IMR-90 (cell line): Measurements from ENCODE around the gene WDR48. TPM values are rescaled to one million over a fixed set of nuclear protein-coding genes. Genes with fewer than 3 reads are reported as not detected.

Experiments
- ATAC-seq: fragments of 200-7000 bp; cut with Tn5 transposase; 2 replicates; pipeline ENCODE4 v1.9.1; 2020; ENCODE audit warnings: low read depth, mild to moderate bottlenecking, moderate library complexity
- BruUV-seq: library from RNA; stranded (reverse); fragments of 400-500 nt; replicated peaks from 2 replicates; lab custom pipeline; 2021; lab: Mats Ljungman, UMichigan
- CTCF ChIA-PET: fragments of 300-600 bp; formaldehyde crosslinking; extraction: SDS; loops from one replicate; lab custom pipeline; 2021; ENCODE audit warnings: antibody characterized with exemption; lab: Yijun Ruan, JAX
- POLR2A ChIA-PET: fragments of 300-600 bp; sonication (Branson Sonifier 250); formaldehyde crosslinking; loops from one replicate; lab custom pipeline; 2022; ENCODE audit warnings: antibody characterized with exemption; ENCODE audit not compliant: unreplicated experiment; lab: Charles Lee
- DNase-seq: peaks from one replicate; pipeline ENCODE4 v3.0.0; 2013
- H2AFZ ChIP-seq: replicated peaks from 2 replicates; pipeline ENCODE3; 2013; ENCODE audit warnings: low read length, mild to moderate bottlenecking; ENCODE audit not compliant: poor library complexity
- H2AK5ac ChIP-seq: 2 replicates; pipeline ENCODE4 v1.6.1; 2013; ENCODE audit warnings: low read depth, low read length, inconsistent platforms
- H2AK9ac ChIP-seq: replicated peaks from 2 replicates; pipeline ENCODE3; 2013; ENCODE audit warnings: mild to moderate bottlenecking, low read depth, low read length, moderate library complexity; ENCODE audit not compliant: poor library complexity
- H2BK120ac ChIP-seq: 2 replicates; pipeline ENCODE4 v1.6.1; 2013; ENCODE audit warnings: low read depth, low read length, inconsistent platforms
- H2BK15ac ChIP-seq: 3 replicates; pipeline ENCODE4 v1.6.1; 2013; ENCODE audit warnings: low read depth, low read length, inconsistent platforms
- H2BK20ac ChIP-seq: 2 replicates; pipeline ENCODE4 v1.6.1; 2013; ENCODE audit warnings: low read depth, mild to moderate bottlenecking, inconsistent platforms, low read length, moderate library complexity
- H2BK5ac ChIP-seq: 2 replicates; pipeline ENCODE4 v1.6.1; 2013; ENCODE audit warnings: mild to moderate bottlenecking, low read depth, low read length, inconsistent platforms; ENCODE audit not compliant: poor library complexity, severe bottlenecking
- H3K14ac ChIP-seq: replicated peaks from 2 replicates; pipeline ENCODE4 v1.6.1; 2013; ENCODE audit warnings: low read depth, low read length, inconsistent platforms
- H3K18ac ChIP-seq: 2 replicates; pipeline ENCODE4 v1.6.1; 2013; ENCODE audit warnings: low read depth, low read length, control low read depth
- H3K23ac ChIP-seq: 2 replicates; pipeline ENCODE4 v1.6.1; 2013; ENCODE audit warnings: low read depth, low read length, inconsistent platforms
- H3K27ac ChIP-seq: 2 replicates; pipeline ENCODE4 v1.5.1; 2013; ENCODE audit warnings: mild to moderate bottlenecking, control low read depth, low read length; ENCODE audit not compliant: insufficient read depth
- H3K27me3 ChIP-seq: 2 replicates; pipeline ENCODE4 v1.6.1; 2013; ENCODE audit warnings: low read length; ENCODE audit not compliant: control insufficient read depth, insufficient read depth
- H3K36me3 ChIP-seq: 2 replicates; pipeline ENCODE4 v1.6.1; 2013; ENCODE audit warnings: low read length, mixed read lengths; ENCODE audit not compliant: control insufficient read depth, insufficient read depth
- H3K4ac ChIP-seq: 2 replicates; pipeline ENCODE4 v1.6.1; 2013; ENCODE audit warnings: low read depth, low read length, inconsistent platforms
- H3K4me1 ChIP-seq: 2 replicates; pipeline ENCODE4 v1.6.1; 2013; ENCODE audit warnings: low read length, mixed read lengths; ENCODE audit not compliant: control insufficient read depth, insufficient read depth
- H3K4me2 ChIP-seq: 2 replicates; pipeline ENCODE4 v1.6.1; 2013; ENCODE audit warnings: low read depth, mild to moderate bottlenecking, control low read depth, low read length, moderate library complexity
- H3K4me3 ChIP-seq: 2 replicates; pipeline ENCODE4 v1.5.1; 2013; ENCODE audit warnings: low read depth, mild to moderate bottlenecking, control low read depth, low read length, moderate library complexity; ENCODE audit not compliant: insufficient read depth
- H3K56ac ChIP-seq: 2 replicates; pipeline ENCODE4 v1.6.1; 2013; ENCODE audit warnings: low read length, inconsistent platforms; ENCODE audit not compliant: insufficient read depth; ENCODE audit errors: extremely low read depth
- H3K79me1 ChIP-seq, 2 experiments: 2 replicates each; pipeline ENCODE4 v1.6.1; 2013; ENCODE audit warnings: low read length in 2 of 2, inconsistent platforms in 1 of 2, low read depth in 1 of 2
- H3K9ac ChIP-seq: 2 replicates; pipeline ENCODE4 v1.6.1; 2013; ENCODE audit warnings: low read depth, low read length, control low read depth
- H3K9me1 ChIP-seq: 2 replicates; pipeline ENCODE4 v1.6.1; 2013; ENCODE audit warnings: low read length, inconsistent platforms; ENCODE audit not compliant: insufficient read depth
- H3K9me3 ChIP-seq: 2 replicates; pipeline ENCODE4 v1.6.1; 2013; ENCODE audit warnings: low read length; ENCODE audit not compliant: control insufficient read depth, insufficient read depth
- H4K20me1 ChIP-seq: 2 replicates; pipeline ENCODE4 v1.6.1; 2013; ENCODE audit warnings: low read length, inconsistent platforms; ENCODE audit not compliant: insufficient read depth
- H4K5ac ChIP-seq: 2 replicates; pipeline ENCODE4 v1.6.1; 2013; ENCODE audit warnings: mild to moderate bottlenecking, low read depth, low read length, control low read depth
- H4K8ac ChIP-seq, 2 experiments: 2 replicates each; pipeline ENCODE4 v1.6.1; 2013; ENCODE audit warnings: low read depth in 2 of 2, low read length in 2 of 2, control low read depth in 1 of 2, inconsistent platforms in 1 of 2
- H4K91ac ChIP-seq: 2 replicates; pipeline ENCODE4 v1.6.1; 2013; ENCODE audit warnings: low read depth, low read length, inconsistent platforms; ENCODE audit not compliant: insufficient read depth
- CEBPB ChIP-seq: IDR thresholded peaks from 2 replicates; pipeline ENCODE4 v1.6.1; 2012; ENCODE audit warnings: low read depth, low read length, improper control_type of control experiment
- CHD1 ChIP-seq: IDR thresholded peaks from 2 replicates; pipeline ENCODE4 v1.6.1; 2012; ENCODE audit warnings: low read depth, low read length, improper control_type of control experiment
- CTCF ChIP-seq: conservative IDR thresholded peaks from 2 replicates; pipeline ENCODE4 v1.5.1; 2012; ENCODE audit warnings: mild to moderate bottlenecking, low read depth, low read length, improper control_type of control experiment
- FOS ChIP-seq: fragments of 150-350 bp; IDR thresholded peaks from 2 replicates; pipeline ENCODE4 v1.6.1; 2016; ENCODE audit warnings: low read depth, low read length
- MAFK ChIP-seq: IDR thresholded peaks from 2 replicates; pipeline ENCODE4 v1.6.1; 2012; ENCODE audit warnings: low read depth, low read length, improper control_type of control experiment
- MXI1 ChIP-seq: IDR thresholded peaks from 2 replicates; pipeline ENCODE4 v1.6.1; 2012; ENCODE audit warnings: low read depth, mild to moderate bottlenecking, low read length, moderate library complexity, borderline replicate concordance
- POLR2A ChIP-seq: IDR thresholded peaks from 2 replicates; pipeline ENCODE4 v1.6.1; 2012; ENCODE audit warnings: mild to moderate bottlenecking, low read depth, low read length
- RAD21 ChIP-seq: IDR thresholded peaks from 2 replicates; pipeline ENCODE4 v1.6.1; 2012; ENCODE audit warnings: low read length, improper control_type of control experiment
- RCOR1 ChIP-seq: IDR thresholded peaks from 2 replicates; pipeline ENCODE4 v1.6.1; 2012; ENCODE audit warnings: mild to moderate bottlenecking, low read length, improper control_type of control experiment; ENCODE audit not compliant: insufficient replicate concordance
- RFX5 ChIP-seq: IDR thresholded peaks from 2 replicates; pipeline ENCODE4 v1.8.0; 2012; ENCODE audit warnings: low read depth, mild to moderate bottlenecking, low read length, moderate library complexity
- SMC3 ChIP-seq: fragments of 150-350 bp; IDR thresholded peaks from 2 replicates; pipeline ENCODE4 v1.6.1; 2016; ENCODE audit warnings: low read depth, mild to moderate bottlenecking, antibody characterized with exemption, low read length, moderate library complexity
- dilution Hi-C: fragments of 300-500 bp; cut with HindIII; formaldehyde crosslinking; loops from one replicate; pipeline ENCODE4 v1.14.3; 2018; ENCODE audit warnings: low sequenced_read_pairs; ENCODE audit not compliant: unreplicated experiment
- in situ Hi-C: fragments of 300-500 bp; cut with MboI; formaldehyde crosslinking; loops from 3 replicates; pipeline ENCODE4 v1.14.3; 2019; ENCODE audit warnings: low sequenced_read_pairs, inconsistent platforms, mixed read lengths
- intact Hi-C: fragments of 100-400 bp; cut with micrococcal nuclease; formaldehyde crosslinking; loops from 2 replicates; pipeline ENCODE4 v1.10.0; 2022
- polyA plus RNA-seq, 3 experiments: library from polyadenylated mRNA; depleted of rRNA; stranded (reverse); fragments of >200 nt; gene quantifications; 2 replicates each; pipeline ENCODE4 v1.2.3, GENCODE V29; 2012; ENCODE audit warnings: low replicate concordance in 1 of 3
- total RNA-seq: library from RNA; depleted of rRNA; stranded (reverse); fragments of >200 nt; gene quantifications from 2 replicates; pipeline ENCODE4 v1.2.3, GENCODE V29; 2012
- TF ChIP-seq, protein P1 (sequence below): fragments of 150-350 bp; IDR thresholded peaks from 2 replicates; pipeline ENCODE4 v1.6.1; 2016; ENCODE audit warnings: low read depth, mild to moderate bottlenecking, low read length, moderate library complexity, borderline replicate concordance

Gene WDR48
- total and polyA plus RNA-seq, 2 of the 4 experiments (the other 2 are of a cell fraction): 14.4 to 41.2 TPM

- CTCF ChIA-PET: no interaction called here
- H3K4me3 ChIP-seq: no peak overlapping the region
- H3K14ac ChIP-seq: no peak overlapping the region
- dilution Hi-C loops (no loop called here), in situ Hi-C loops (no loop called here), intact Hi-C loops (no loop called here)
- TF ChIP-seq POLR2A (no peak), CEBPB (no peak), RAD21 (no peak), SMC3 (no peak), CHD1 (no peak), RCOR1 (no peak), RFX5 (no peak), MXI1 (no peak), MAFK (no peak), FOS (no peak), CTCF (no peak)
- TF ChIP-seq, protein P1, sequence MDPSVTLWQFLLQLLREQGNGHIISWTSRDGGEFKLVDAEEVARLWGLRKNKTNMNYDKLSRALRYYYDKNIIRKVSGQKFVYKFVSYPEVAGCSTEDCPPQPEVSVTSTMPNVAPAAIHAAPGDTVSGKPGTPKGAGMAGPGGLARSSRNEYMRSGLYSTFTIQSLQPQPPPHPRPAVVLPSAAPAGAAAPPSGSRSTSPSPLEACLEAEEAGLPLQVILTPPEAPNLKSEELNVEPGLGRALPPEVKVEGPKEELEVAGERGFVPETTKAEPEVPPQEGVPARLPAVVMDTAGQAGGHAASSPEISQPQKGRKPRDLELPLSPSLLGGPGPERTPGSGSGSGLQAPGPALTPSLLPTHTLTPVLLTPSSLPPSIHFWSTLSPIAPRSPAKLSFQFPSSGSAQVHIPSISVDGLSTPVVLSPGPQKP: no peak
- DNase-seq (no peak), ATAC-seq (no peak)
- no peak overlapping the region for H2BK120ac ChIP-seq
- H2BK5ac ChIP-seq: no peak overlapping the region
- H3K4me2 ChIP-seq: no peak overlapping the region
- H3K9me1 ChIP-seq: peaks cover 4% of the 10 kb centered on the region
- H3K27ac ChIP-seq: no peak overlapping the region
- H4K91ac ChIP-seq: no peak overlapping the region
- H4K5ac ChIP-seq: no peak overlapping the region
- no peaks in the 10 kb centered on the region for H3K27me3 ChIP-seq
- no peak overlapping the region for H2BK15ac ChIP-seq
- H2AFZ ChIP-seq: no peak overlapping the region
- peaks cover 4 to 15% of the 10 kb centered on the region in 2 experiments; a peak in 2 of 4 replicates for H3K79me1 ChIP-seq
- H3K36me3 ChIP-seq: no peaks in the 10 kb centered on the region
- H3K9ac ChIP-seq: no peak overlapping the region
- H2AK9ac ChIP-seq: no peak overlapping the region
- POLR2A ChIA-PET: no interaction called here
- BruUV-seq: no TSS peak
- no peak overlapping the region for H4K8ac ChIP-seq
- H4K20me1 ChIP-seq: no peaks in the 10 kb centered on the region
- H3K4ac ChIP-seq: no peak overlapping the region
- H3K4me1 ChIP-seq: peaks cover 2% of the 10 kb centered on the region; the same call in 1 of the 2 replicates
- H2BK20ac ChIP-seq: no peak overlapping the region
- no peak overlapping the region for H2AK5ac ChIP-seq
- no peaks in the 10 kb centered on the region for H3K9me3 ChIP-seq
- H3K18ac ChIP-seq: no peak overlapping the region
- no peak overlapping the region for H3K56ac ChIP-seq
- H3K23ac ChIP-seq: no peak overlapping the region
Measured at GRCh38 chr3:39050029-39050428, 1.8 kb upstream of the WDR48 start.
